Fibroblast of lung (primary cell): Measurements from ENCODE around the gene ANKRD40CL. TPM values are rescaled to one million over a fixed set of nuclear protein-coding genes. Genes with fewer than 3 reads are reported as not detected.

Experiments
- DNase-seq, 2 donors: peaks; one replicate each; pipeline versions ENCODE4 v3.0.0 to v3.0.0-alpha.2; 2010; ENCODE audit warnings: low read depth in 2 of 2
- H2AFZ ChIP-seq: 2 replicates; pipeline ENCODE4 v1.5.1; 2012; ENCODE audit warnings: low read length, control low read depth, inconsistent platforms
- H3K27ac ChIP-seq: 2 replicates; pipeline ENCODE4 v1.5.1; 2011; ENCODE audit warnings: low read length, control low read depth; ENCODE audit not compliant: insufficient read depth
- H3K27me3 ChIP-seq: 2 replicates; pipeline ENCODE4 v1.5.1; 2011; ENCODE audit warnings: mild to moderate bottlenecking, low read length; ENCODE audit not compliant: control insufficient read depth, insufficient read depth
- H3K36me3 ChIP-seq: 2 replicates; pipeline ENCODE4 v1.5.1; 2011; ENCODE audit warnings: low read length; ENCODE audit not compliant: control insufficient read depth, insufficient read depth
- H3K4me1 ChIP-seq: 2 replicates; pipeline ENCODE4 v1.5.1; 2011; ENCODE audit warnings: low read length; ENCODE audit not compliant: control insufficient read depth, insufficient read depth; ENCODE audit errors: extremely low read depth
- H3K4me2 ChIP-seq: 2 replicates; pipeline ENCODE4 v1.5.1; 2011; ENCODE audit warnings: low read length, control low read depth; ENCODE audit not compliant: insufficient read depth; ENCODE audit errors: extremely low read depth
- H3K4me3 ChIP-seq, 4 experiments: fragments of 200-600 bp in 1 of 4; sonication (generic) in 1 of 4; replicated peaks in 1 of 4; 2 replicates each; pipeline ENCODE4 v1.5.1; 2011 to 2016; ENCODE audit warnings: low read length in 4 of 4, low read depth in 3 of 4, mild to moderate bottlenecking in 3 of 4, control low read depth in 2 of 4, inconsistent platforms in 1 of 4, mixed read lengths in 1 of 4; ENCODE audit not compliant: insufficient read depth in 1 of 4; ENCODE audit errors: control extremely low read depth in 1 of 4
- H3K79me2 ChIP-seq: 2 replicates; pipeline ENCODE4 v1.5.1; 2012; ENCODE audit warnings: mild to moderate bottlenecking, low read length, inconsistent platforms; ENCODE audit not compliant: control insufficient read depth, insufficient read depth
- H3K9ac ChIP-seq: 2 replicates; pipeline ENCODE4 v1.5.1; 2011; ENCODE audit warnings: mild to moderate bottlenecking, low read length, control low read depth; ENCODE audit not compliant: insufficient read depth
- H3K9me3 ChIP-seq: 2 replicates; pipeline ENCODE4 v1.5.1; 2012; ENCODE audit warnings: low read depth, low read length; ENCODE audit not compliant: control insufficient read depth, insufficient read depth
- H4K20me1 ChIP-seq: 2 replicates; pipeline ENCODE4 v1.5.1; 2011; ENCODE audit warnings: low read length; ENCODE audit not compliant: control insufficient read depth, insufficient read depth; ENCODE audit errors: extremely low read depth
- EZH2 ChIP-seq: IDR thresholded peaks from 2 replicates; pipeline ENCODE4 v1.5.1; 2012; ENCODE audit warnings: low read length, control low read depth, mild to moderate bottlenecking; ENCODE audit errors: missing control alignments
- polyA plus RNA-seq, 2 donors: library from polyadenylated mRNA; depleted of rRNA in 1 of 2; stranded (reverse) in 1 of 2; unstranded in 1 of 2; fragments of >200 nt; gene quantifications; 2 replicates each; pipeline ENCODE4 v1.2.1, GENCODE V29; 2011 to 2012; ENCODE audit warnings: missing spikeins in 1 of 2
- total RNA-seq: library from RNA; depleted of rRNA; stranded (reverse); fragments of >200 nt; gene quantifications from 2 replicates; pipeline ENCODE4 v1.2.1, GENCODE V29; 2014
- TF ChIP-seq, protein P1 (sequence below), 2 donors: IDR thresholded peaks in 1 of 2; conservative IDR thresholded peaks in 1 of 2; 1 replicate in 1 of 2; 2 replicates in 1 of 2; pipeline ENCODE4 v1.5.1; 2011 to 2012; ENCODE audit warnings: low read length in 2 of 2, control low read depth in 1 of 2, inconsistent platforms in 1 of 2, low read depth in 1 of 2, mild to moderate bottlenecking in 1 of 2

The ANKRD40CL gene
- total and polyA plus RNA-seq, 2 donors (not counting 1 experiment from before 2014, with no cell fraction given), result not detected

DNA sequence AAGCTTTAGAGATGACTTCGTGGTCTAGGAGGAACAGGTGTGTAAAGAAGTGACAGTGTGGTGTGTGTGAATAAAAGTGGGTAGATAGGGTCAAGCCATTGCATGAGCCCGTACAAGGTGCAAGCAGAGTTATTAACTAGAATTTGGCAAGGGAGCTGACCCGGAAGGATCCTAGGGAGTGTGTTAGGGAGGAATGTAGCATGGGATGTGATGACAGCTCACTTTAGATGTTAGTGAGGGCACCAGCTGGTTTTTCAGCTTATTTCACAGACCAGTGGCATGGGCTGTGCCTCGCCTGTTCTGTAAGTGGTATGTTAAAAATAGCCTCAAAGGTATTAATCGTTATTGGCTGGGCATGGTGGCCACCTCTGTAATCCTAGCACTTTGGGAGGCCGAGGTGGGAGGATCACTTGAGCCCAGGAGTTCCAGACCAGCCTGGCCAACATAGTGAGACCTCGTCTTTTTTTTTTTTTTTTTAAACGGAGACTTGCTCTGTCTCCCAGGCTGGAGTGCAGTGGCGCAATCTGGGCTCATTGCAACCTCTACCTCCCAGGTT lies 8.3 kb downstream of the ANKRD40CL start:
- TF ChIP-seq EZH2, result no peak
- TF ChIP-seq, protein P1, sequence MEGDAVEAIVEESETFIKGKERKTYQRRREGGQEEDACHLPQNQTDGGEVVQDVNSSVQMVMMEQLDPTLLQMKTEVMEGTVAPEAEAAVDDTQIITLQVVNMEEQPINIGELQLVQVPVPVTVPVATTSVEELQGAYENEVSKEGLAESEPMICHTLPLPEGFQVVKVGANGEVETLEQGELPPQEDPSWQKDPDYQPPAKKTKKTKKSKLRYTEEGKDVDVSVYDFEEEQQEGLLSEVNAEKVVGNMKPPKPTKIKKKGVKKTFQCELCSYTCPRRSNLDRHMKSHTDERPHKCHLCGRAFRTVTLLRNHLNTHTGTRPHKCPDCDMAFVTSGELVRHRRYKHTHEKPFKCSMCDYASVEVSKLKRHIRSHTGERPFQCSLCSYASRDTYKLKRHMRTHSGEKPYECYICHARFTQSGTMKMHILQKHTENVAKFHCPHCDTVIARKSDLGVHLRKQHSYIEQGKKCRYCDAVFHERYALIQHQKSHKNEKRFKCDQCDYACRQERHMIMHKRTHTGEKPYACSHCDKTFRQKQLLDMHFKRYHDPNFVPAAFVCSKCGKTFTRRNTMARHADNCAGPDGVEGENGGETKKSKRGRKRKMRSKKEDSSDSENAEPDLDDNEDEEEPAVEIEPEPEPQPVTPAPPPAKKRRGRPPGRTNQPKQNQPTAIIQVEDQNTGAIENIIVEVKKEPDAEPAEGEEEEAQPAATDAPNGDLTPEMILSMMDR (conservative IDR thresholded peaks at IDR 0.05 in 1 of 2, IDR thresholded peaks at IDR 0.05 in 1 of 2; ENCODE audit: low read depth in 1 of 2, low read length in 2 of 2), result no peak
- Histone ChIP-seq H4K20me1 (no peaks in the 10 kb centered on the region), H2AFZ (no peak overlapping the region), H3K27me3 (no peaks in the 10 kb centered on the region), H3K9ac (no peak overlapping the region), H3K79me2 (no peaks in the 10 kb centered on the region), H3K4me2 (no peak overlapping the region), H3K36me3 (no peaks in the 10 kb centered on the region), H3K27ac (no peak overlapping the region), H3K4me3 (no peak overlapping the region), H3K4me1 (no peaks in the 10 kb centered on the region), H3K9me3 (no peaks in the 10 kb centered on the region)
- no peak for DNase-seq

DNA sequence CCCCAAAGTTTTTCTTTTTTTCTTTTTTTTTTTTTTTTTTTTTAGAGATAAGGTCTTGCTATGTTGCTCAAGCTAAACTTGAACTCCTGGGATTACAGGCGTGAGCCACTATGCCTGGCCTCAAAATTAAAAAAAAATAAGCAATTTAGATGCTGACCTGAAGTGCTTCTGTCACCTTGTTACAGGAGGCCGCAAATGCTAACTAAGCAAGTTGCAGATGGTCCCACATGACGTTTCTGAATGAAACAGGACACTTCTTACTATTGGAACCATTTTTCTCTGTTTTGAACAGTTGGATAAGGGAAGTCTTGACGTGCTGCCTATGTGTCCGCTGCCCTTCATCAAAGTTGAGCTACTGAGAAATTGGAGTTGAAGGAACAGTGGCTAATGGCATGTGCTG lies 8.8 kb downstream of the ANKRD40CL start:
- no peak overlapping the region for H3K27ac ChIP-seq
- no peak for TF ChIP-seq EZH2
- TF ChIP-seq, protein P1 (conservative IDR thresholded peaks at IDR 0.05 in 1 of 2, IDR thresholded peaks at IDR 0.05 in 1 of 2; ENCODE audit: low read depth in 1 of 2, low read length in 2 of 2), result no peak
- H3K4me3 ChIP-seq, result no peak overlapping the region
- no peak overlapping the region for H2AFZ ChIP-seq
- H3K4me2 ChIP-seq, result no peak overlapping the region
- H3K9me3 ChIP-seq, result no peaks in the 10 kb centered on the region
- no peak for DNase-seq
- H3K4me1 ChIP-seq, result no peaks in the 10 kb centered on the region
- H3K9ac ChIP-seq, result no peak overlapping the region
- H4K20me1 ChIP-seq, result no peaks in the 10 kb centered on the region
- no peaks in the 10 kb centered on the region for H3K27me3 ChIP-seq
- no peaks in the 10 kb centered on the region for H3K79me2 ChIP-seq
- no peaks in the 10 kb centered on the region for H3K36me3 ChIP-seq

GRCh38 chr17:50754521-50754920 lies 12.8 kb downstream of the ANKRD40CL start:
- H4K20me1 ChIP-seq, result no peaks in the 10 kb centered on the region
- H3K27ac ChIP-seq, result no peak overlapping the region
- TF ChIP-seq EZH2, result no peak
- TF ChIP-seq, protein P1 (conservative IDR thresholded peaks at IDR 0.05 in 1 of 2, IDR thresholded peaks at IDR 0.05 in 1 of 2; ENCODE audit: low read depth in 1 of 2, low read length in 2 of 2), result no peak
- no peaks in the 10 kb centered on the region for H3K4me1 ChIP-seq
- H3K79me2 ChIP-seq, result no peaks in the 10 kb centered on the region
- no peaks in the 10 kb centered on the region for H3K27me3 ChIP-seq
- no peak overlapping the region for H3K4me3 ChIP-seq
- H3K36me3 ChIP-seq, result peaks cover 2% of the 10 kb centered on the region
- no peak overlapping the region for H3K9ac ChIP-seq
- no peak overlapping the region for H2AFZ ChIP-seq
- DNase-seq, result no peak
- H3K9me3 ChIP-seq, result no peaks in the 10 kb centered on the region
- H3K4me2 ChIP-seq, result no peak overlapping the region
